ENCODE results near the gene ADGRL3. TPM values are rescaled to one million over a fixed set of nuclear protein-coding genes. Genes with fewer than 3 reads are reported as not detected.

ADGRL3 gene
- total RNA-seq, 4 donors from 2014 or later = 2.2 to 10.0 (median 4.6) TPM

GRCh38 chr4:61406677-61407076, 206.6 kb downstream of the ADGRL3 start:
- Histone ChIP-seq H3K27me3 (no peaks in the 10 kb centered on the region), H3K4me1 (no peaks in the 10 kb centered on the region), H3K36me3 (no peaks in the 10 kb centered on the region), H3K27ac (no peak overlapping the region), H3K9me3 (no peaks in the 10 kb centered on the region), H3K4me3 (no peak overlapping the region)
- TF ChIP-seq POLR2A (IDR thresholded peaks at IDR 0.05) (no peak), EP300 (IDR thresholded peaks at IDR 0.05; ENCODE audit: low read depth) (no peak), POLR2AphosphoS5 (IDR thresholded peaks at IDR 0.05) (no peak), CTCF (IDR thresholded peaks at IDR 0.05) (no peak)
- WGBS, 2 donors (ENCODE audit: low coverage in 1 of 2) = 52 to 56% methylated on average over 2 of the region's 2 CpGs
- intact Hi-C loops (cut with DNase I; ENCODE audit: low total_unique reads) = no loop called here
- in situ Hi-C loops (cut with MboI; ENCODE audit: low pct_ligation_motif_present in 1 of 4, low pct_unique_long_range_greater_than_20kb in 1 of 4, low sequenced_read_pairs in 3 of 4) = no loop called here
- no peak for DNase-seq

DNA sequence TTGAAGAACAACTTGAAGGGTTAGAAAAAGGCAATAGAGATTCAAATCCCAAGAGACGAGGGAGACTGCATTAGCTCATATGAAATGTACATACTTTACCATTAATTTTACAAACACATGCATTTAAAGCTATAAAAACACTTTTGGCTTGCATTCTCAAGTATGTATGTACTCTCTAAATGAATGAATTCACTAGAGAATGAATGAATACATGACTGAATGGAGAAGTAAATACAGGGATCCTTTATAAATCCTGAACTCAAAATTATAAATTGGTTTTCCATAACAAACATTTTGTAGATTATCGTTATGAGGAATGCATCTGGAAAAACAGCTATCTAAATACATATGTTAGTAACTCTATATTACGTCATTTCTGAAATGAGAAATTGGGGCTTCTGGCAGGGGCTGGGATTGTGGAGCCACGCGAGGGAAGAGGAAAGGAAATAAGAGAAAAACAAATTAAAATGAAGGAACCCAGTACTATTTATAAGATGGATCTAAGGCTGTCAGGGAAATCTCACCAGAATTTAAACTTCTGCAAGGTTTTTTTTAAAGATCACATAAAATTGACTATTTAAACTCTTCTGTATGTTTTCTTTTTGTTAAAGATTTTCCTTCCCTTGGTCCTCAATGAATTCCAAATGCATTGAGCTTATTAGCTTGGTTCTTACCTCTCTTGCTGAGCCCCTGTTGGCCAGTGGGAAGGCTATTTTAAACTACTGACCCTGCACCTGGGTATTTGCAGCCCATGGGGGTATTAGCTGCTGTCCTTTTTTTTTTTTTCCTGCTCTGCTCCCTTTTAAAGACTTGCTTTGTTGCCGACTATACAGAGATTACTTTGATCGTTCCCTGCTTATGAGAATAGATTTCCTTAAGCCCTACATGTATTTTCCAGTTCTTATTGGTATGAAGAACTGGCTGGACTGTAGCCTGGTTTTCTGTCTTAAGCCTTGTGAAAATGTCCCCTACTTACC, 207.8 kb downstream of the ADGRL3 start:
- in situ Hi-C loops (cut with MboI; ENCODE audit: low pct_ligation_motif_present in 1 of 4, low pct_unique_long_range_greater_than_20kb in 1 of 4, low sequenced_read_pairs in 3 of 4) = no loop called here
- no peaks in the 10 kb centered on the region for H3K9me3 ChIP-seq
- no peak overlapping the region for H3K27ac ChIP-seq
- H3K4me1 ChIP-seq = no peaks in the 10 kb centered on the region
- intact Hi-C loops (cut with DNase I; ENCODE audit: low total_unique reads) = no loop called here
- 72 to 74% methylated on average over 7 of the region's 7 CpGs for WGBS, 2 donors (ENCODE audit: low coverage in 1 of 2)
- H3K36me3 ChIP-seq = no peaks in the 10 kb centered on the region
- no peak for DNase-seq
- no peak overlapping the region for H3K4me3 ChIP-seq
- H3K27me3 ChIP-seq = no peaks in the 10 kb centered on the region
- TF ChIP-seq POLR2AphosphoS5 (IDR thresholded peaks at IDR 0.05) (no peak), POLR2A (IDR thresholded peaks at IDR 0.05) (no peak), EP300 (IDR thresholded peaks at IDR 0.05; ENCODE audit: low read depth) (no peak), CTCF (IDR thresholded peaks at IDR 0.05) (no peak)

DNA sequence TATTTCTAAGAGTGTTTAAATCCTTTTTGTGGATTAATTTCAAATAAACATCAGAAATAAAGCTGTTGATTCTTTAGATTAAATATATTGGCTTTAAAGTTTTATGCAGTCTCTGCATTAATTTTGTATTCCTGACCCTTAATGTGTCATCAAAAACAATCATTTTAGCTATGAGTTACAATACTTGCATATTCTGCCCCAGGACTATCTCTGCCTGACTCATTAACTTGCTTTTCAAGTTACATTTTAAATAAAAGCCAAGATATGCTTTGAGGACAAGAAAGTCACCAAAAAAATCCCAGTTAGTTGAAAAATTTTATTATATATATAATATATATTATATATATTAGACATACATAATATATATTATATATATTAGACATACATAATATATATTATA, 208.7 kb downstream of the ADGRL3 start:
- H3K4me1 ChIP-seq = no peaks in the 10 kb centered on the region
- H3K4me3 ChIP-seq = no peak overlapping the region
- TF ChIP-seq EP300 (IDR thresholded peaks at IDR 0.05; ENCODE audit: low read depth) (no peak), POLR2AphosphoS5 (IDR thresholded peaks at IDR 0.05) (no peak), POLR2A (IDR thresholded peaks at IDR 0.05) (no peak), CTCF (IDR thresholded peaks at IDR 0.05) (no peak)
- in situ Hi-C loops (cut with MboI; ENCODE audit: low pct_ligation_motif_present in 1 of 4, low pct_unique_long_range_greater_than_20kb in 1 of 4, low sequenced_read_pairs in 3 of 4) = no loop called here
- no peaks in the 10 kb centered on the region for H3K9me3 ChIP-seq
- DNase-seq = no peak
- intact Hi-C loops (cut with DNase I; ENCODE audit: low total_unique reads) = no loop called here
- H3K36me3 ChIP-seq = no peaks in the 10 kb centered on the region
- H3K27me3 ChIP-seq = no peaks in the 10 kb centered on the region
- no peak overlapping the region for H3K27ac ChIP-seq

DNA sequence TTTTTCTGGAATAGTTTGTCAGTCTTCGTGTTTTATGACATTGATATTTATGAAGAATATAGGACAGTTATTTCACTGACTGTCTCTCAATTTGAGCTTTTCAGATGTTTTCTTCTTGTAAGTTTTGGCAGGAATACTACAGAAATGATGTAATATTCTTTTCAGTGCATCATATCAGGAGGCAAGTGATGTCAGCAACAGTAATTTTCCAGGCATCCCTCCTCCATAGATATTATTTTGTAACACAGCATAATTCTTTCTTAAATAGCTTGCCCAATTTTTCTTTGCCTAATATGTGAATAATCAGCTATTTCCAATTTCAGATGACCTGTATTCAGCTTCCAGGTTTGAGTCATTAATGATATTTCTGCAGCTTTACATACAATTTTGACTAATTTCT, 211.1 kb downstream of the ADGRL3 start:
- intact Hi-C loops (cut with DNase I; ENCODE audit: low total_unique reads) (no loop called here), in situ Hi-C loops (cut with MboI; ENCODE audit: low pct_ligation_motif_present in 1 of 4, low pct_unique_long_range_greater_than_20kb in 1 of 4, low sequenced_read_pairs in 3 of 4) (no loop called here)
- no peak overlapping the region for H3K4me3 ChIP-seq
- no peaks in the 10 kb centered on the region for H3K4me1 ChIP-seq
- 88 to 93% methylated on average over 1 of the region's 1 CpG for WGBS, 2 donors (ENCODE audit: low coverage in 1 of 2)
- DNase-seq = no peak
- no peak overlapping the region for H3K27ac ChIP-seq
- H3K27me3 ChIP-seq = no peaks in the 10 kb centered on the region
- no peaks in the 10 kb centered on the region for H3K9me3 ChIP-seq
- TF ChIP-seq POLR2AphosphoS5 (IDR thresholded peaks at IDR 0.05) = no peak
- TF ChIP-seq EP300 (IDR thresholded peaks at IDR 0.05; ENCODE audit: low read depth) = no peak
- TF ChIP-seq CTCF (IDR thresholded peaks at IDR 0.05) = no peak
- no peak for TF ChIP-seq POLR2A (IDR thresholded peaks at IDR 0.05)
- H3K36me3 ChIP-seq = no peaks in the 10 kb centered on the region

Measured in transverse colon (tissue), 4 donors.